GM11168 (cell line): Measurements from ENCODE around the gene ESPNL.

ENCODE experiments used
- in situ Hi-C: fragments of 300-500 bp; cut with MboI; formaldehyde crosslinking; loops from one replicate; pipeline ENCODE4 v1.12.0; 2022; ENCODE audit warnings: low sequenced_read_pairs; ENCODE audit not compliant: unreplicated experiment

Gene ESPNL

GRCh38 chr2:238127165-238128060 is 27.3 kb downstream of the ESPNL start:
- in situ Hi-C loops: no loop called here

DNA sequence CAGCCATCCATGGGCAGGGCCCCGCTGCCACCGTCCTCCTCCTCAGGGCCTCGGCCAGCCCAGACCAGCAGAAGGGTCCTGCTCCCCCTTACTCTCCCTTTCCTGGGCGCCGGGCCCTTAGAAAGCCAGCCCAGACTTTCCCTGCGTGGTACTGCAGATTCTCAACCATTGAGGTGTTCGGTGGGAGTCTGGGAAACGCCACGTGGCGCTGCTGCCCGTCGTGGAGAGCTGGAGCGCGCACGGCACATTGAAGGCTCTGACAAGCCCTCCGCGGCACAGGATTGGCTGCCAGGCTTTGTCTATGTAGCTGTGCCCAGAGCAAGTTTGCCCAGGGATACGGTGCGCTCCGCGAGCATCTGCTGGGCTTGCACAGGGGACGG is 27.9 kb downstream of the ESPNL start:
- in situ Hi-C loops: no loop called here

GRCh38 chr2:238128534-238129001 is 28.4 kb downstream of the ESPNL start:
- in situ Hi-C loops: no loop called here

DNA sequence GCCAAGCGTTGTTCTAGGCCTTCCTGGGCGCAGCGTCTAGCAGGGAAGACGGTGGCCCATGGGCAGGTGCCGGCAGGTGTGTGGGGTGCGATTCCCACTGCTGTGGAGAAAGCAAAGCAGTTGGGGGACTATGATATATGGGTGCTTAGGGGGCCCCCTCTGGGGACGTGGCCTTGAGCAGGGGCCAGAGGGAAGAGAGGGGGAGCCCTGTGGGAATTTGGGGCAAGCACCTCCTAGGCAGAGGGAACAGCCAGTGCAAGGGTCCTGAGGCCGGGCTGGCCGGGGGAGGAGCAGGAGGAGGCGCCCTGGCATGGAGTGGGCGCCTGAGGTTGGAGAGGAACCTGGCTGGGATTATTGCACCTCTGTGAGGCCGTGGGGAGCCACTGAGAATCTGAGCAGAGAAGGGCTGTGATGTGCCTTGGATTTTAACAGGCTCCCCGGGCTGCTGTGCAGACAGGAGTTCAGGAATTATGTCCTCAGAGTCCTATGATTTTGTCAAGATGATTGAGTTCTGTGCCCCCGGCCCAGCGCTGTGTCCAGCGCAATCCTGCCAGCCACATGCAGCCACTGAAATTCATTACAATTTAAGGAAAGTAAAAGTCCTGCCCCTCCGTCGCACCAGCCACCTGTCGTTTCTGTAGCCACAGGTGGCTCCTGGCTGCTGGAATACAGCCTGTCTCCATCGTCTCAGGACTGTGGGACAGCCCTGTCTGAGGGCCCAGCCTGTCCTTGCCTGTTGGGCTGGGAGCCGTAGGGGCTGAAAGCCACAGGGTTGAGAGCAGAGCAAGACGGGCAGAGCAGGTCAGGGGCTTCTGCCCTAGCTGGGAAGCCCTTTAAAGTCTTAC is 29.2 kb downstream of the ESPNL start:
- in situ Hi-C loops: no loop called here

GRCh38 chr2:238130111-238130695 is 30.1 kb downstream of the ESPNL start:
- in situ Hi-C loops: no loop called here

DNA sequence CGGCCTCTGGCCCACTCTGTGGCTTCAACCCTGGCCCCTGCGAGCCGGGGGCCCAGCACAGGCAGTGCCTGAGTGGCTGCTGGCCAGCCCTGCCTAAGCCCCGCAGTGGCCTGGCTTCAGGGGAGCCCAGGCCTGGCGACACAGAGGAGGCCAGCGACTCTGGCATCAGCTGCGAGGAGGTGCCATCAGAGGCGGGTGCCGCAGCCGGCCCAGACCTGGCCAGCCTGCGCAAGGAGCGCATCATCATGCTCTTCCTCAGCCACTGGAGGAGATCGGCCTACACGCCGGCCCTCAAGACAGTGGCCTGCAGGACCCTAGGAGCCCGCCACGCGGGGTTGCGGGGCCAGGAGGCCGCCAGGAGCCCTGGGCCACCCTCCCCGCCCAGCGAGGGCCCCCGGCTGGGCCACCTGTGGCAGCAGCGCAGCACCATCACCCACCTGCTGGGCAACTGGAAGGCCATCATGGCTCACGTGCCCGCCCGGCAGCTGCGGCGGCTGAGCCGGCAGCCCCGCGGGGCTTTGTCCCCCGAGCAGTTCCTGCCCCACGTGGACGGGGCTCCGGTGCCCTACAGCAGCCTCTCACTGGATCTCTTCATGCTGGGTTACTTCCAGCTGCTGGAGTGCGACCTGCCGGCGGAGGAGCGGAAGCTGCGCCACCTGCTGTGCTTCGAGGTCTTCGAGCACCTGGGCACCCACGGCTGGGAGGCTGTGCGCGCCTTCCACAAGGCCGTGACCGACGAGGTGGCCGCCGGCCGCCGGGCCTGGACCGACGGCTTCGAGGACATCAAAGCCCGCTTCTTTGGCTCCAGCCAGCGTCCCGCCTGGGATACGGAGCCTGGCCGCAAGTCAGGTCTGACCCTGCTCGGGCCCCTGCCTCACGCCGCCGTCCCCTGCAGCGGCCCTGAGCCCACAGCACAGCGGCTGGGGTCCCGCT is 30.8 kb downstream of the ESPNL start:
- in situ Hi-C loops: no loop called here

DNA sequence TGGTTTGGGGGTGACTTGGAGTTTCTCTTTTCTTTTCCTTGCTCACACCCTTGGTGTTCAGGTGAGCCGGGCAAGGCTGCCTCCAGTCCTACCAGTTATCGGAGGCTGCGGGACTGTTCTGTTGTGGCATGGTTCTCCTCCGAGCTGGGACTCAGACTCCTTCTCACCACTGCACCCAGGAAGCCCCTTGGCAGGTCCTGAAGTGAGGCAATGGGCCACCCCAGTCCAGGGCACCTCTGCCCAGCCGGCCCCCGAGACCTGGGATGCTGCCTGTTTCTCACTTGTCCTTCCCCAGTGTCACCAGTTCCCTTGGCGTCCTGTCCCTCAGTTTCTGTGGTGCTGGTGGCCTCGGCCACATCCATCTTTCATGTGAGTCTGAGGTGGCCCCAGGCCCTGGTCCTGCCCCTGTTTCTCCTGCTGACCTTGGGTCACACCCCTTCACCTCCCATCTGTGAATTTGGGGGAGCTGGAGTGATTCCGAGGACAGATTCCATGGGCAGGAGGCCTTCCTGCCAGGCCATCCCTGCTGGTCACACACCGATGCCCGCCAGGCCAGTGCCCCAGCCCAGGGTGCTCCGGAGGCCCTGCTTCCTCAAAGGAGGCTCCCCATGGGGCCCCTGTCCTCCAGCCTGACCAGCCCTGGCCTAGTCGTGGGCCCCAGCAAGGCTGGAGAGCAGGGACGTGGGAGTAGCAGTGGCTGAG is 31.8 kb downstream of the ESPNL start:
- in situ Hi-C loops: no loop called here

DNA sequence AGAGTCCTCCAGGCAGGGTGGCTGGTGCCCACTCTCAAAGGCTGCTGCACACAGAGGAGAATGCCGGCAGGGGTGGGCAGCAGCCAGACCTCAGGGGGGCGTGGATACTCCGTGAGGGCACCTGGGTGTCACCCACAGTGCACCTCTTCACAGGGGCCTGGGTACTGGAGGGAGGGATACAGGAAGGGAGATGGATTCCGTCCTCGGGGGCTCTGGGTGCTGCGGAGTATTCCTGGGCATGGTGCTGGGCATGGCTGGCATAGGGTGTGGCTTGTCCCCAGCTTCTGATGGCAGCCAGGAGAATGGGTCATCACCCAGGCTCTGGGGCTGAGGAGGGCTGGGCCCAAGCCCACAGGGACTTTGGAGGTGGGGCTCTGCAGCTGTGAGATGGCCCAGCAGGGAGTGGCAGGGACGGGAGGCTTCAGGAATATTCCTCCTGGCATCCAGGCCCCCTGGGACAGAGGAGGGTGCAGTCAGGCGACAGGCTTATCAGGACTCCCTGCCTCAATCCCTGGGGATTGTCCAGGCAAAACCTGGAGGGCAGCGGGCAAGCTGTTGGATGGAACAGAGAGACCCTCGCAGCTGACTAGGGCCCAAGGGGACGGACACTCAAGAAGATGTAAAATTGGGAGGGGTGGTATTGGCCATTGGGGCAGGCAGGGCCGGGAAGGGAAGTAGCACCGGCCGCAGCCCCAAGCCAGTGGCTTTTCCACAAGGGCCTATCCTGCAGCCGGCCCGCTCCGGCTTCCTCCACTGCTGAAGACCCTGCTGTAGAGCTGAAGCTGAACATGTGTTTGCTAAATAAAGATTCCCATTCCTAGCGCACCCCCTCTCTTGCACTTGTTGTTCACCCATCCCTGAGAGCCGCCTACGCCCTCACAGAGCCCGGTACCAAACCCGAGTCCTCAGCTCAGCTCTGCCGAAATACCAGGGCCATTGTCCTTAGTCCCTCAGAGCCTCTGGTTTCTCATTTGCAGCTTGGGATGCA is 32.6 kb downstream of the ESPNL start:
- in situ Hi-C loops: no loop called here

DNA sequence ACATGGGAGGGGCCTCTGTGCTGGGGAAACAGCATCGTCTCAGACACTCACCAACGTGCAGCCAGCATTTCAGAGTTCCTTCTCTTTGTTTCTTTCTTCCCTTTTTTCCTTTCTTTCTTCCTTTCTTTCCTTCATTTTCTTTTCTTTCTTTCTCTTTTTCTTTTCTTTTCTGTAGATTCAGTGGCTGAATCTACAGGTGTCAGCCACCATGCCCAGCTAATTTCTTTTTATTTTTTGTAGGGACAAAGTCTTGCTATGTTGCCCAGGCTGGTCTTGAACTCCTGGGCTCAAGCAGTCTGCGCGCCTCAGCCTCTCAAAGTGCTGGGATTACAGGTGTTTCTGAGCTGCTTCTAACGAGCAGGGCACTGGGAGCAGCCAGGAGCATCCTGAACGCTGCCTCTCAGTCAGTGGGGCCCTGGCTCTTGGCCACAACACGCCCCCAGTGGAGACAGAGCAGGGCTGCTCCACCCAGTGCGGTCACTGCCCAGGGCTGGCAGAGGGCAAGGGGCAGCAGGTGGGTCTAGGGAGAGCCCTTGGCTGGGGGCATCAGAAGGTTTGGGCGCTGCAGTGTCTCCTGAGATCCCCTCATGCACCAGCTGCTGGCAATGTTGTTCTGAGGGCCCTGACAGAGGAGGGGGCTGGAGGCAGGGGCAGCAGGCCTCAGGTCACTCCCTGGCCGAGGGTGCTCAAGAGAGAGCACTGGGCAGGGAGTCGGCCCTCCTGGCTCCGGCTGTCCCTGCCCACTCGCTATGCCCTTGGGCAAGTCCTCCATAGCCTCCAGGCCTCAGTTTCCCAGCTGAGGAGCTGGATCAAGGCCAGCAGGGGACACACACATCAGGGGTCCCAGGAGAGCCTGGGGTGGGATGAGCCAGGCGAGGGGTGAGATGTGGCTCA is 33.6 kb downstream of the ESPNL start:
- in situ Hi-C loops: no loop called here

DNA sequence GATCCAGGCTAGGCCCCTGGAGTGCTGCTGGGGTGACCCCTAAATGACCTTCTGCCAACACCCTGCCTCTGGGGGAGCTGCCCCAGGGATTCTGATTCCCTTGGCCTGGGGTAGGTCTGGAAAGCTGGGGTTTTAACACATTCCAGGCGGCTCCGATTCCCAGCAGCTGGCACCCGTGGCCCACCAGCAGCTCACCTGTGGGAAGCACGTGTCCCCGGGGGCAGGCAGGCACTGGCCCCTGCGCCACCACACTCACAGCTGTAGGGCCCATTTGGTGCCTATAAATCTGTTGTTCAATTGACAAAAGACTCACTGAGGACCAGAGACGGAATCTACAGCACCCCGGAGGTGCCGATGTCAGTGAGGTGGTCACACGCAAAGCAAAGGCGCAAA is 34.2 kb downstream of the ESPNL start:
- in situ Hi-C loops: no loop called here

DNA sequence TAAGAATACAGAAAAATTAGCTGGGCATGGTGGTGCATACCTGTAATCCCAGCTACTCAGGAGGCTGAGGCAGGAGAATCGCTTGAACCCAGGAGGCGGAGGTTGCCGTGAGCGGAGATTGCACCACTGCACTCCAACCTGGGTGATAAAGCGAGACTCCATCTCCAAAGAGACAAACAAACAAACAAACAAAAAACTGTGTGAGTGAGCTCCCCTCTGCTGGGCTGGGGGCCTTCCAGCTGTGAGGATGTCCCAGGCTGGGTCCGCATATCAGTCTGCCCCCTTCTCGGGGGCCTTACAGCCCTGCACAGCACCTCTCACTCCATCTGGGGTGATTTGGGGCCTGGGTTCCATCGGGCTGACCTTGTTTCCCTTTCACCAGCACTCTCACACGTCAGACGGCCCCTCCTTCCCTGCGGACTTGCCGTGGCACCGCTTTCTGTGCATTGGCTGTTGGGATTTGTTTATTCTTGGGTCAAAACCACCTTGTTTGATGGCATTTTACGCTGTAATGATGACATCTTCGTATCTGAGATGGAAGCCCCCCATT is 35.5 kb downstream of the ESPNL start:
- in situ Hi-C loops: no loop called here

DNA sequence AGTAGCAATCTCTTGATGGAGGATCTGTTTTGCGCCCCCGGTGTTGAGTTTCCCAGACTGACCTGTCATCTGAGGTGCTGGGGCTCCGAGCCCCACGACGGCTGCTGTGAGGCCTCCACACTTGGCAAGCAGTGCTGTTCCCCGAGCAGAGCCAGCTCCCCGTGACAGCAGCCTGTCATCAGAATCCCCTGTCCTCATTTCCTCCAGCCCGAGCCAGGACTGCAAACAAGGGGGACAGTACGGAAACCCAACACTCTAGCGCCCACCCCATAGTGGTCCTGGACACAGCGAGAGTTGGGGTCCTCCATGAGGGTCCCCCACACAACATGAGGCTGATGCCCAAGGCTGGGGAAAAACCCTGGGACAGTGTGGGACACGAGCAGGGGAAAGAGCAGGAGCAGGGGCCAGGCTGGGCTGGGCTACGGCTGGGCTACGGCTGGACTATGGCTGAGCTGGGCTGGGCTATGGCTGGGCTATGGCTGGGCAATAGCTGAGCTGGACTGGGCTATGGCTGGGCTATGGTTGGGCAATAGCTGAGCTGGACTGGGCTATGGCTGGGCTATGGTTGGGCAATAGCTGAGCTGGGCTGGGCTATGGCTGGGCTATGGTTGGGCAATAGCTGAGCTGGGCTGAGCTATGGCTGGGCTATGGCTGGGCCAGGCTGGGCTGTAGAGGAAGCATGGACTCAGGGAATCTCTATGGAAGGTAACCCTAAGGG is 36.8 kb downstream of the ESPNL start:
- in situ Hi-C loops: no loop called here

- in situ Hi-C loops: no loop called here
These were observed 37.7 kb downstream of the ESPNL start for GRCh38 chr2:238137885-238138284.

- in situ Hi-C loops: no loop called here
These were observed 38.4 kb downstream of the ESPNL start, which contains the start of gene KLHL30 for GRCh38 chr2:238138331-238139195. TSS of gene KLHL30 (plus strand) at chr2:238138668. CDS start at chr2:238140755, 2,087 bp downstream.
